OCI-LY7 (cell line): ENCODE data around the gene SGSM1.

ENCODE experiments used
- EZH2phosphoT487 ChIP-seq: fragments of 200-600 bp; sonication (generic); IDR thresholded peaks from 2 replicates; pipeline ENCODE4 v1.6.1; 2018; ENCODE audit warnings: low read depth, borderline replicate concordance, mild to moderate bottlenecking, mixed run types, antibody characterized with exemption, low read length, moderate library complexity, mixed read lengths
- TF ChIP-seq, protein P1 (sequence below): fragments of 200-600 bp; sonication (generic); conservative IDR thresholded peaks from 2 replicates; pipeline ENCODE4 v1.5.1; 2014; ENCODE audit warnings: mild to moderate bottlenecking, antibody characterized with exemption, low read length, moderate library complexity, mixed read lengths

DNA sequence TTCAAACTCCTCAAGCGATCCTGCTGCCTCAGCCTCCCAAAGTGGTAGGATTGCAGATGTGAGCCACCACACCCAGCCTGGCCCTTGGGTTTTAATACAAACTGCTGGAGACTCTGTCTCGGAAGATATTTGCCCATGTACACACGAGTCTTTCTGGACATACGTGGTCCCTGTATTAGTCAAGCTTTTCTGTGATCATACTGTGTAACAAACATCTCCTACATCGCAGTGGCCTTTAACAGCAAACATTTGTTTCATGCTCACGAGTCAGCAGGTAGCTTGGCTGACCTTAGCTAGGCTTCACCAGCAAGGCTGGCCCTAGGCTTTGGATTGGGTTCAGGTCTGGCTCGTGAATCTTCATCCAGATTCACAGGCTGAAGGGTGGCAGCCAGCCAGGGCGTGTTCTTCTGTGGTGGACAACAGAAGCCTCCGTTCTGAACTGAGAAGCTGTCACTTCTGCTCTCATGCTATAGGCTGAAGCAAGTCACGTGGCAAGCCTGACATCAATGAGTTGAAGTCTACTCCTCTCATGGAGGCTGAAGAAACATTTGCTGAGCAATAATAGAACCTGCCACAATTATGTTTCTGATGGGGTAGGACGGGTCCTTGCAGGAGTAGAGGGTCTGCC is 155.3 kb downstream of the SGSM1 start:
- TF ChIP-seq, protein P1, sequence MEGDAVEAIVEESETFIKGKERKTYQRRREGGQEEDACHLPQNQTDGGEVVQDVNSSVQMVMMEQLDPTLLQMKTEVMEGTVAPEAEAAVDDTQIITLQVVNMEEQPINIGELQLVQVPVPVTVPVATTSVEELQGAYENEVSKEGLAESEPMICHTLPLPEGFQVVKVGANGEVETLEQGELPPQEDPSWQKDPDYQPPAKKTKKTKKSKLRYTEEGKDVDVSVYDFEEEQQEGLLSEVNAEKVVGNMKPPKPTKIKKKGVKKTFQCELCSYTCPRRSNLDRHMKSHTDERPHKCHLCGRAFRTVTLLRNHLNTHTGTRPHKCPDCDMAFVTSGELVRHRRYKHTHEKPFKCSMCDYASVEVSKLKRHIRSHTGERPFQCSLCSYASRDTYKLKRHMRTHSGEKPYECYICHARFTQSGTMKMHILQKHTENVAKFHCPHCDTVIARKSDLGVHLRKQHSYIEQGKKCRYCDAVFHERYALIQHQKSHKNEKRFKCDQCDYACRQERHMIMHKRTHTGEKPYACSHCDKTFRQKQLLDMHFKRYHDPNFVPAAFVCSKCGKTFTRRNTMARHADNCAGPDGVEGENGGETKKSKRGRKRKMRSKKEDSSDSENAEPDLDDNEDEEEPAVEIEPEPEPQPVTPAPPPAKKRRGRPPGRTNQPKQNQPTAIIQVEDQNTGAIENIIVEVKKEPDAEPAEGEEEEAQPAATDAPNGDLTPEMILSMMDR = no peak
- no peak for TF ChIP-seq EZH2phosphoT487
